Suprapubic skin (tissue), 2 donors: ENCODE results near the gene ARMC2.

Experiments
- EP300 ChIP-seq: sonication (generic); formaldehyde crosslinking; IDR thresholded peaks from one replicate; pipeline ENCODE4 v1.6.1; 2017; ENCODE audit warnings: antibody characterized with exemption
- POLR2A ChIP-seq, 2 donors: fragments of 450-650 bp; IDR thresholded peaks; one replicate each; pipeline ENCODE4 v1.6.1; 2017; ENCODE audit warnings: antibody characterized with exemption in 2 of 2, mild to moderate bottlenecking in 2 of 2, moderate library complexity in 2 of 2

- TF ChIP-seq POLR2A (IDR thresholded peaks at IDR 0.05) = no peak
- TF ChIP-seq EP300 = no peak
These were observed 48.9 kb upstream of the ARMC2 start for GRCh38 chr6:108799354-108799717.
